ENCODE results near the gene ABCF2.

Gene ABCF2

DNA sequence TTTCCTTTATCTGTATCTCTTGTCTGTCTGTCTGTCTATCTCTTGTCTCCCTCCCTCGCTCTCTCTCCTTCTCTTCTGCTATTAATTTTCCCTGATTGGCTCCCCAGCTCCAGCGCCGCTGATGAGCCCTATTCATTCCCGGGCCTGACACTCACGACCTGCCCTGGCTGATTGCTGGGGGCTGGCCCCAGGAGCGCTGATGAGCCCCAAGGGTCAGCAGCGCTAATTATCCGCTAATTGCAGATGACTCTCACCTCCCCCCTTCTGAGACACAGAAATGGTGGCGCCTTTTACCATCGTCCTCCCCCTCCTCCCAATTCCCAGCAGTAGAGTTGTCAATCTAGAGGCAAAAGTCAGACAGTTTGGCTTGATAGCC, 58.2 kb downstream of the ABCF2 start:
- DNase-seq: no peak

DNA sequence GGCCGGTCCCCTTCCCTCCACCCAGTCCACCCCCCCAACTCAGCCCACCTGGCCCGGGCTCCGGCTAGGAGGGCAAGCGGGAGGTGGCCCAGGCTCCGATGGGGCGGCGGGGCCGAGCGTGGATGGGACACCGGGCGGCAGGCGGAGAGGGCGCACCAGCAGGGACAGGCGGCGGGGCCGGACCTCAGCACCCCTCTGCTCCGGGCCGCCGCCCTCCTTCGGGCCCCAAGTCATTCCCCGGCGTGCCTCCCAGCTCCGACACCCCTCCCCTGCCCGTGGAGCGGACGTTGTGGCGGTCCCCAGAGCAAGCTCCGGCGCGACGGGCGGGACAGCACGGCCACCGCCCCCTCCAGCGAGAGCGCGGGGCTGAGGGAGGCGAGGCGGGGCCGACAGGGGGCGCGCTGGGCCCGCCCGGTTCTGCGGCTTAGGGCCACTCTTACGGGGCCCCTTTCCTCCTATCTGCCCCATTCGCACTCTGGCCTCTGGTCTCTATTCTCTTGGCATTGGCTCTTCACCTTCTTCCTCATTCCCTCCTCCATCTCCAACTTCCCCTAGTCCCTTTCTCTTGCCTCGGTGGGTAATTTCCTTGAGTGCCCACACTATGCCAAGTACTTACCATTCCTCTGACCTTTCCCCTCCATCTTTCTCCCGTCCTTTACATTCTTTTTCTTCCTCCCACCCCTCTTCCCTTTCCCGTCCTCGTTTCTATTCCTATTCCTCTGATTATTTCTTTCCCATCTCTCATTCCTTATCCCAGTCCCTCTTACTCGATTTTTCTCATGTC, 58.8 kb downstream of the ABCF2 start:
- DNase-seq: peak; percentile 61

DNA sequence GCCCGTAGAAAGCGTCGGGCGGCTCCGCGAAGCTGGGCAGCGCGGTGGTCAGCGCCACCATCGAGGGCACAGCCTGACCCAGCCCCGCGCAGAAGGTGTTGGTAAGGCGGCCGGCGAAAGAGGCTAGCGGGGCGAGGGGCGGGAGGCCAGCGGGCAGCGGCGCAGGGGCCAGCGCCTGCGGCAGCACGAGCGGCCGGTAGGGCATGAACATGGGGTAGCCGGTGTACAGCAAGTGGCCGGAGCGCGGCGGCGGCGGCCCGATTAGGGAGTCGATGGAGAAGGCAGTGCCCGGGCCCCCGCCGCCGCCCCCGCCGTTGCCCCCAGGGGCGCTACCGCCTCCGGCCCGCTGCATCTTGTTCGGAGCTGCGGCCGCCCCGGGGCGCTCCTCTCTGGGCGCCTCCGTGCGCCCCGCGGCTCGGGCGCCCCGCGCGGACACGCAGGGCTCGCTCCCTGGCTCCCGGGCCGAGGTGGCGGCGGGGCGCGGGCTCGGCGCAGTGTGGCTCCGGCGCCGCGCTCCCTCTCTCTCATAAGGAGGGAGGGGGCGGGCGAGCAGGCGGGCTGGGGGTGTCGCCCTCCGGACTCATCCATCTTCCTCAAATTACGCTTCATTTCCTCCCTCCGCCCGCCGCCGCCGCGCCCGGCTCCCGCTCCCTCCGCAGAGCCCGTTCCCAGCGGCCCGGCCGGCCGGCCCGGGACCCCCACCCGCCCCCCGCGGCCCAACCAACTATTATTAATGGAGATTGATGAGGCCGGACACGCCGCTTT, 59.6 kb downstream of the ABCF2 start, which contains the start of gene GBX1:
TSS of gene GBX1 (minus strand) at position 498 of the 765 bp plus-strand sequence. CDS start at position 352, 146 bp downstream.
- no peak for DNase-seq

DNA sequence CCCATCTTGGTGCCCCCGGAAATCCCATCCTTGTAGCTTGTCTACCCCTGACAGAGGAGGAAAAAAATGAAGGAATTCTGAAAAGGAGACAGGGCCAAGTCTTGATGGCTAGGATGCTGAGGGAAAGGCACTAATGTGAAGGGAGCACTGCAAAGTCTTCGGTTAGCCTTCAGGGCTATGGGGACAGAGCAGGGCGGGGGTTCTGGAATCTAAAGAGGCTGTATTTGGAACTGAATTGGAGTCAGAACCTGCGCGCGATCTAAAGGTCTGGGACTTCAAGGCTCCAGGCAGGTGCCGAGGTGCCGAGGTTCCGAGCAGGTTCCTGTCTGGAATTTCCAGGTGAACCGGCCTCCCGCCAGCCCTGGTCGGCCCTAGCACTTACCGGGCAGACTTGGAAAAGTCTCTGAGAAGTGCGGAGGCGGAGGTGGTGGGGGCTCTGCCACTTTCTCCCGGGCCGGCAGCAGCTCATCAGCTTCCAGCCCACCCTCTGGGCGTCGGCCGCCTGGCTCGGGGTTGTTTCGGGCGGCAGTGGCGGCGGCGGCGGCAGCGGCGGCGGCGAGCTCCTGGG, 60.3 kb downstream of the ABCF2 start:
- no peak for DNase-seq

All from activated CD4-positive, alpha-beta T cell treated with anti-CD3 and anti-CD28 coated beads, Interleukin-10, Interleukin-2, amounts not matched to agents 100 ng/mL and 50 ng/mL, durations not matched to agents 16 hours and 8 hours (primary cell).